Left hindlimb (tissue), 1 donor: ENCODE results near the gene GPRIN3.
"Not testable (repeated sequence)": the region's sequence is repeated elsewhere in the genome, so short reads cannot be mapped to it uniquely, and the experiment has no call there.

Source experiments
- DNase-seq: peaks from one replicate; pipeline ENCODE4 v3.0.0-alpha.2; 2018

The GPRIN3 gene

DNA sequence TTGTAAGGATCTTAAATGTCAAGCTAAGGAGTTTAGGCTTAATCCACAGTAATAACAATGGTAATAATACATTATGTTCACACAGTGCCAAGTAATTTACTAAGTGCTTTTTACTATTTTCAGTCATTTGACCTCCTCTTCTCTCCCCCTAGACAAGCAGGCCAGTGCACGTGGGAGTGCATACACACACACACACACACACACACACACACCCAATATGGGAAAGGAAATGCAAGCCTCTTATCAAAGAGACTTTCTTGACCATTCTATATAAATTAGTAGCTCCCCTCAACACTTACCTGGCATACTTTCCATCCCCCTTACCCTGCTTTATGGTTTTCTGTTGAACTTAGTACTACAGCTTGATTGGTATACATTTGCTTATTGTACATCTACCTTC, 3.8 kb upstream of the GPRIN3 start:
- DNase-seq, result no peak

GRCh38 chr4:89309154-89309553, 1.6 kb upstream of the GPRIN3 start:
- not testable (repeated sequence) for DNase-seq

DNA sequence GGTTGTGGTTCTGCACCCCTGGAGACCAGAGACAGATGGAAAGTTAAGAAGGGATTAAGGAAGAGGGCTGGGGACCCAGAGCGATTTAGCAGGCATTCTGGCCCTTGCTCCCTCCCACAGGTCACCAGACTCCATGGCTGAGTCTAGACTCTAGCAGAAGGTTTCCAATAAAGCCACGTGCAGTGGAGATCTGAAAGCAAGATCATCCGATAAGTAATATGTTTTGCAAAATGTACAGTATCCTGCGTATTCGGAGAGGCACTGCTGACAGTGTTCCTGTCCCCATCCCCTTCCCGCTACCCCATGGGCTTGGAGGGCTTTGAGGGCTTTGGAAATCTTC, 531 bp upstream of the GPRIN3 start:
- no peak for DNase-seq

- DNase-seq, result no peak
Observed at GRCh38 chr4:89307178-89307445, 488 bp downstream of the GPRIN3 start.

GRCh38 chr4:89306486-89307177, 968 bp downstream of the GPRIN3 start:
- DNase-seq, result no peak

- no peak for DNase-seq
Observed at GRCh38 chr4:89305712-89306437, 1.7 kb downstream of the GPRIN3 start.

DNA sequence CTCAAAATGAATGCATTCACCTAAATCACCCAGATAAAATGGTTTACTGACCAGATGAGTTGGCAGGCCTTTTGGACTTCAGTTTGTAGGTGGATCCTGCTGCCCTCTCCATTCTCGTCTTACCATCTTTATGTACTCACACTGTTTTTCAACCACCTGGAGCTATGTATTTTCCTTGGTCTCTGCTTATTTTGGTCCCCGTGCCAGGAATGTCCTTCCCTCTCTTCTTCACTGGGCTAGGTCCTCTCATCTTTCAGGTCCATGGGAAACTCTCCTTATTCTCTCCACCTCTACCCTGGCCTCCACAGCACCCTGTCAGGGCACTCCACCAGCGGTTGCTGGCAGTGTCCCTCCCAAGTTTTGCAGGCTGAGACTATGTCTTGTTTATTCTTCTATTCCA, 2.6 kb downstream of the GPRIN3 start:
- no peak for DNase-seq

- no peak for DNase-seq
Observed at GRCh38 chr4:89303814-89304388, 3.7 kb downstream of the GPRIN3 start.

GRCh38 chr4:89303177-89303576, 4.4 kb downstream of the GPRIN3 start:
- no peak for DNase-seq

GRCh38 chr4:89301902-89302301, 5.7 kb downstream of the GPRIN3 start:
- DNase-seq, result no peak

DNA sequence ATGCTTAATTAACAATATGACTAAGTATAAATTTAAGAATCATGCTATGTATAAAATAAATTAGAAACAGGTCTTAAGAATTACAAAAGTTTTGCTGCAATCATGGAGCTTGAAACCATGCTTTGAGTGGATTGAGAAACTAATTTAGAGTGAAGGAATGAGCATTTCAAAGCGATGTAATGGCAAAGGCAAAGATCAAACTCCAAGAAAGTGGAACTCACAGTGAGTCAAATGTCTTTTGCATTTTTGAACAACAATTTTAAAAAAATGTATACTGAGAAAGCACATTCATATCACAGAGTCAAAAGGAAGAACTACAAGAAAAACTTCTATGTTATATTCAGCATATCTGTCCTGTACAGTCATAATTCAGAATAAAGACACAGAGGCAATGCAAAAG, 6.6 kb downstream of the GPRIN3 start:
- DNase-seq, result no peak

GRCh38 chr4:89300499-89300898, 7.1 kb downstream of the GPRIN3 start:
- DNase-seq, result no peak

- DNase-seq, result no peak
Observed at GRCh38 chr4:89300060-89300459, 7.5 kb downstream of the GPRIN3 start.

DNA sequence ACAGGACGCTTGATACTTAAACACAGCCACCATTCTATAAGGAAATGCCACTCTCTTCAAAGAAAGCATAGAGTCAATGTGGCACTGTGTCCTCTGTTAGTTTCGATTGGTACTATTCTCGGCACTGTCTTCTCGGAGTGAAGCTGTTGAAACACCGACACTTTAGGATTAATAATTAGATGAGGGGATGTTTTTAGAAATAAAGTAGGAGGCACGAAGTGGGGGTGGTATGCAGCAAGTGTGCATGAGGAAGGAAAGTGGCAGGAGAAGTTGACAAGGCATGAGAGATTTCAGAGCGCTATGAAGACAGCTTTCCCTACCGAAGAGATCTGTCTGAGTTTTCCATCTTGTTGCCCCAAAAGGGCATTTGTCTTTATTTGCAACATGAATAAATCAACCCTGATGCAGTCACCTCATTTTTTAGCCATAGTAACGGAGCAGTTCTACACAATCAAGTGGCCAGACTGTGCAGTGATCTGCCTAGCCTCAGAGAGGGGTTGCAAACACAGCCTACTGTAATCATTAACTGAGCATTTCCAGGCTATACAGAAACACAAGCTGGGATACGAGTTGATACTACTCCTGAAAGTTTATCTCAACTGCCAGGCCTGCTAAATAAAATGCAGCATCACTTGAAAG, 8.3 kb downstream of the GPRIN3 start:
- no peak for DNase-seq

DNA sequence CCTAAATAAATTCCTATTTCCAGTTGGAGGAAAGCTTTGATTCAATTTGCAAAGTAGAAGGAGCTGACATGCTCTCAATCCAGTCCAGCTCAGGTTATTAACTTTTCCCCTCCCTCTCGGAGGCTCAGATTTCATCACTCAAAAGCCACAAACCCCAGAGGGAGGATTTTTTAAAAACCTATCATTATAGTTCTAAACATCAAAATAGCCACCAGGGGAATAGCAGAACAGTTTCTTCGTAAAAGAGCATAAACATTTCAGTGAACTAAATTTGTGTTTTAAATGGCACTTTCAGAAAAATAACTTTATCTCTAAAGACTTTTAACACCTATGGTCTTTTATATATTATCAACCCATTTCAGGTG, 8.8 kb downstream of the GPRIN3 start:
- DNase-seq, result no peak

DNA sequence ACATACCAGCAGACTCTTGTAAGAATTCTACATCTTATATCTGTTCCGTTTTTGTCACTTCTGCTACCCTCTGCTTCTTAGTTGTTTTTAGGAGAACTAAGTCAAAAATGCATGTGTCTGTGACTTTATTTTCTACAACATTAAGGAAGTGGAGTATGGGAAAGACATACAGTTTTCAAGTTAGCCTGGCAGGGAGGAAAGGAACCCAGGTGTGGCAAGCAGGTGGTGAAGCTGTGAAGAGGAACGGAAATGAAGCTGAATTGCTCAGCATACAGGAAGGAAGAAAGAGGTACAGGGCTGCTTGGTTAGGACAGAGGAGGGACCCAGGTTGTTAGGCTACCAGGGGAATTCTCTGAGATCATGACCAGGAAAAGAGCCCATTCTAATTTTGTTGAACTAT, 9.4 kb downstream of the GPRIN3 start:
- no peak for DNase-seq

GRCh38 chr4:89296896-89297295, 10.7 kb downstream of the GPRIN3 start:
- DNase-seq, result no peak

DNA sequence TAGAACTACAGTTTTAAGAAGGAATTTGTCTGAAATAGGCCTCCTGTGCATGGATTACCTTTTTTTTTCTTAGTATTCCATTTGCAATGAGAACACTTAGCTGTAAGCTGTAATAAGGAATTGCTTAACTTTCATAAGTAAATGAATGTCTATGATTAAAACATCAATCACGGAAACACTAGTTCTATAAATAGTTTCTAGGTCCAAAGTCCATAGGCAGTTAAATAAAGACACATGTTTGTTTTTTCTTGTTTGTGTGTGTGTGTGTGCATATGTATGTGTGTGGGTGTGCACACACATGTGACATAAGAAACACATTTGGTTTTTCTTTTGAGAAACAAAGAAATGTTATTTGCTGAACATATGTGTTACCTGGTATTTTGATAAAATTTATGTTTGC, 11.2 kb downstream of the GPRIN3 start:
- DNase-seq, result no peak

DNA sequence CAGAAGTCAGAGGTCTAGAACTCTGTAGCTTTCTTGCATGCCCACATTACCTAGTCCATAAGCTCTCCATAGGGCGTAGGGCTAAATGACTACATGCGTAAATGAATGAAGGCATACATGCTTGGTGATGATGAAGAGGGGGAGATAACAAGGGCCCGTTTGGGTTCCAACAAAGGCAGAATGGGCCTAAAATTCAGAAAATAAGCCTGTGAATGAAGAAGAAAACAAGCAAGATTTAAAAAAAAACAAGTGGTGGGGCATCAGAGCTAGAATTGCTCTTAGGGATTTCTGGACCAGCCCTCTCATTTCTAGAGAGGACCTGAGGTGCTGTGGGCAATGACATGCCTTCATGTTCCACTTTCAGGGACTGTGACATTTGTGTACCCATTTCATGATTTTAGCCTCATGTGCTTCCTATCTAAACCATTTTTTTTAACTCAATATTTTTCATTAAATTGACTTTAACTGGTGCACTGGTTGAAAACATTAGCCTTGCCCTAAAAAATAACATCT, 12.1 kb downstream of the GPRIN3 start:
- DNase-seq, result no peak

GRCh38 chr4:89294573-89295269, 12.9 kb downstream of the GPRIN3 start:
- no peak for DNase-seq

GRCh38 chr4:89293299-89293698, 14.3 kb downstream of the GPRIN3 start:
- DNase-seq, result no peak

DNA sequence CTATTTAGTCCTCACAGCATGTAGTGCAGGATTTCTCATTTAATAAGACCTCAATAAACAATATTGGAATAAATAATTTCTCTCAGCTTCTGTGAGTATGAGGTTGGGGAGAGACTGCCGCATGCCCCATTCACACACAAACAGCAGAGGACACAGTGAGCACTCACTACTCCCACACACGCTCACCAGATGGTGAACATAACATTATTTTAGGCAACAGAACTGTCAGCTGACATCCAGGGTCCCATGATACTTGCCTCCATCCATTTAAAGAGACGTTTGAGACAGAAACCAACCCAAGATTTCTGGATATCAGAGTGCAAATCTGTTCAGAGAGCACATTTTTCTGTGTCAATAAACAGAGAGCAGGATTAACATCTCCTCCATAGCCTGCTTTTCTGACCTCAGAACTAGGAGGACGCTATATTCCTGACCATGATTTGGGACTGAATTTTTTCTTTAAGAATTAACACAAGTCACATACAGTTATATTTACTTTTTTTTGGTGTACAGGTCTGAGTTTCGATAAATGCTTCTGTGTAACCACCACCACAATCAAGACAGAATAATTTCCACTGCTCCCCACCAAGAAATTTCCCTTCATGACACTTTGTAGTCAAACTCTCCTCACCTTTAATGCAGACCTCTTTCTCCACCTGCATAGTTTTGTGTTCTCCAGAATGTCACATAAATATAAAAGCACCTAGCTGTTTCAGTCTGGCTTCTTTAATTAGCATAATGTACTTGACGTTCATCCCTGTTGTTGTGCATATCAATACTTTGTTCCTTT, 16.7 kb downstream of the GPRIN3 start:
- DNase-seq, result no peak

DNA sequence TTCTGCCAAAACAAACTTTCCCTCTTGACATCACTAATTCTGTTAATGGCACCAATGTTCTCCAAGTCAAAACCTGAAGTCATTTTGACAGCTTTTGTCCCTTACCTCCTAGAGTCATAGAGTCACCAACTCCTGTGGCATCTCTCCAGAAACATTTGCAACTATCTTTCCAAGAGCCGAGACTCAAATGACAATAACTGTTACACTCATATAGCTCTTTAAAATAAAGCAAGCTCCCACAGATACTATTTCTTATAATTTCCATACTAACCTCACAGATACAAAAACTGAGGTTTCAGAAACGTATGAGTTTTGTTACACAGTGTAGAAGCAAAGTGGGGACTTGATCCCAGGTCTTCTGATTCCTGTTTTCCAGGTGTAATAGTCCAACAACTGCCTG, 18.3 kb downstream of the GPRIN3 start:
- no peak for DNase-seq
